Measurements from ENCODE around the gene PARM1.
"Not testable (repeated sequence)": the region's sequence is repeated elsewhere in the genome, so short reads cannot be mapped to it uniquely, and the experiment has no call there.

The PARM1 gene

GRCh38 chr4:74990276-74990875 is 57.5 kb downstream of the PARM1 start:
- H3K4me3 ChIP-seq (replicated peaks; ENCODE audit: low read depth, low read length), result no peak overlapping the region
- H3K27me3 ChIP-seq (replicated peaks; ENCODE audit: control insufficient read depth, insufficient read depth, low read length), result no peaks in the 10 kb centered on the region
- TF ChIP-seq CTCF (IDR thresholded peaks at IDR 0.05; ENCODE audit: insufficient read depth, low read length, poor library complexity, severe bottlenecking), result no peak
- no peak for DNase-seq (ENCODE audit: extremely low read depth, insufficient read length)
- H3K36me3 ChIP-seq (ENCODE audit: control insufficient read depth, insufficient read depth, low read length), result no peaks in the 10 kb centered on the region

DNA sequence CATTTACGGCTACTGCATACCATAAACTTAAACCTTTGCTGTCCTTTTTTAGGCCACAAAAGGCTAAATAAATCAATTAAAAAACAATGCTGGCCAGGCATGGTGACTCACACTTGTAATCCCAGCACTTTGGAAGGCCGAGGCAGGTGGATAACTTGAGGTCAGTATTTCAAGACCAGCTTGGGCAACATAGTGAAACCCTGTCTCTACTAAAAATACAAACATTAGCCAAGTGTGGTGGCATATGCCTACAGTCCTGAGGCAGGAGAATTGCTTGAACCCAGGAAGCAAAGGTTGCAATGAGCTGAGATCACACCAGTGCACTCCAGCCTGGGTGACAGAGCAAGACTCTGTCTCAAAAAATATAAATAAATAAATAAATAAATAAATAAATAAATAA is 61.5 kb downstream of the PARM1 start:
- H3K4me3 ChIP-seq (replicated peaks; ENCODE audit: low read depth, low read length); DNase-seq (ENCODE audit: extremely low read depth, insufficient read length); H3K36me3 ChIP-seq (ENCODE audit: control insufficient read depth, insufficient read depth, low read length); H3K27me3 ChIP-seq (replicated peaks; ENCODE audit: control insufficient read depth, insufficient read depth, low read length): not testable (repeated sequence)

- no peak for TF ChIP-seq CTCF (IDR thresholded peaks at IDR 0.05; ENCODE audit: insufficient read depth, low read length, poor library complexity, severe bottlenecking)
- no peaks in the 10 kb centered on the region for H3K36me3 ChIP-seq (ENCODE audit: control insufficient read depth, insufficient read depth, low read length)
Observed at GRCh38 chr4:74996996-74997395, 64.1 kb downstream of the PARM1 start.

GRCh38 chr4:74997948-74998729 is 65.2 kb downstream of the PARM1 start:
- DNase-seq (ENCODE audit: extremely low read depth, insufficient read length), result no peak
- Histone ChIP-seq H3K27me3 (replicated peaks; ENCODE audit: control insufficient read depth, insufficient read depth, low read length) (no peaks in the 10 kb centered on the region), H3K36me3 (ENCODE audit: control insufficient read depth, insufficient read depth, low read length) (no peaks in the 10 kb centered on the region), H3K4me3 (replicated peaks; ENCODE audit: low read depth, low read length) (no peak overlapping the region)
- no peak for TF ChIP-seq CTCF (IDR thresholded peaks at IDR 0.05; ENCODE audit: insufficient read depth, low read length, poor library complexity, severe bottlenecking)

More at GRCh38 chr4:74996996-74997395, 64.1 kb downstream of the PARM1 start:
- no peak for DNase-seq (ENCODE audit: extremely low read depth, insufficient read length)
- H3K4me3 ChIP-seq (replicated peaks; ENCODE audit: low read depth, low read length), result no peak overlapping the region
- no peaks in the 10 kb centered on the region for H3K27me3 ChIP-seq (replicated peaks; ENCODE audit: control insufficient read depth, insufficient read depth, low read length)

DNA sequence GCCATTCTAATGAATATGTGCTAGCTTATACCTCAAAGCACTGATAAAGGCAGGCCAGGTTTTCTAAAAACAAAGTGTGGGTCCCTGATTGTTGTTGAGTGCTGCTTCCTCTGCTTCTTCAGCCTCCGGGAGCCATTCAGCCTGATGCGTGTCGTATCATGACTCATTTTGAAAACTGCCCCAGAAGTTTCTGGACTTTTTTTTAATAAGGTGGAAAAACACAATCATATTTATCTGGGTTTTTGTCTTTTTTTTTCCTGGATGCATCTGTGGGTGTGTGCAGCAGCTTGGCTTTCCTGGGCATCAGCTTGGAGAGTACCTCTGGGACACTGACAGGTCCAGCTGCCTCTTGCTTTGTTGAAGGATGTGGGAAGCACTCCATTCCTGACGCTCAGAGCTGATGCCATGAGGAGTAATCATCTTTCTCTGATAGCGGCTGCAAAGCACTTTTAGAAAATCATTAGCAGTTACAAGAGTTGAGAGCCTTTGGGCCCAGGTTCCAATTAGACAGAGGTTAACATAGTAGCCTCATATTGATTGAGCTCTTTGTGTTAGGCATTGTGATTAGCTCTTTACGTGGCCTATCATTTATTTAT is 66.9 kb downstream of the PARM1 start:
- H3K4me3 ChIP-seq (replicated peaks; ENCODE audit: low read depth, low read length), result no peak overlapping the region
- no peak for TF ChIP-seq CTCF (IDR thresholded peaks at IDR 0.05; ENCODE audit: insufficient read depth, low read length, poor library complexity, severe bottlenecking)
- H3K27me3 ChIP-seq (replicated peaks; ENCODE audit: control insufficient read depth, insufficient read depth, low read length), result no peaks in the 10 kb centered on the region
- DNase-seq (ENCODE audit: extremely low read depth, insufficient read length), result no peak
- H3K36me3 ChIP-seq (ENCODE audit: control insufficient read depth, insufficient read depth, low read length), result no peaks in the 10 kb centered on the region

DNA sequence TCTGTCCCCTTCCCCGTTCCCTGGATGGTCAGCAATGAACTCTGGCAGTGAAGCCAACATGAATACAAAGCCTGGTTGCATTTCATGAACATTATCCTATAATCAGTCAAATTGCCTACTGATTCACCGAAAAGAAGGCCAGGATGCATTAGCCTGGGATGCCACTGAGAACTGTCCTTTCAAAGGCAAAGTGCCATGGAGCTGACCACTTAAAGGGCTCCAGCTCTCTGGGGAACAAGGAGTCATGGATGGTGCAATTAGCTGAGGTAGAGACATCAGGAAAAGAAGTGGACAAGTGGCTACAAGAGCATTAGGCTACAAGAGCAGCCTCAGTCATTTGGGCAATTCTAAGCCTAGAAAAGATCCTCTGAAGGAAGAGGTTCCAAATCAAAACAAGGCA is 69.0 kb downstream of the PARM1 start:
- H3K36me3 ChIP-seq (ENCODE audit: control insufficient read depth, insufficient read depth, low read length), result no peaks in the 10 kb centered on the region
- TF ChIP-seq CTCF (IDR thresholded peaks at IDR 0.05; ENCODE audit: insufficient read depth, low read length, poor library complexity, severe bottlenecking), result no peak
- H3K4me3 ChIP-seq (replicated peaks; ENCODE audit: low read depth, low read length), result no peak overlapping the region

More for the DNA sequence above, 69.0 kb downstream of the PARM1 start:
- DNase-seq (ENCODE audit: extremely low read depth, insufficient read length), result no peak
- H3K27me3 ChIP-seq (replicated peaks; ENCODE audit: control insufficient read depth, insufficient read depth, low read length), result no peaks in the 10 kb centered on the region
